ENCODE data around the gene WFDC6.

WFDC6 gene

DNA sequence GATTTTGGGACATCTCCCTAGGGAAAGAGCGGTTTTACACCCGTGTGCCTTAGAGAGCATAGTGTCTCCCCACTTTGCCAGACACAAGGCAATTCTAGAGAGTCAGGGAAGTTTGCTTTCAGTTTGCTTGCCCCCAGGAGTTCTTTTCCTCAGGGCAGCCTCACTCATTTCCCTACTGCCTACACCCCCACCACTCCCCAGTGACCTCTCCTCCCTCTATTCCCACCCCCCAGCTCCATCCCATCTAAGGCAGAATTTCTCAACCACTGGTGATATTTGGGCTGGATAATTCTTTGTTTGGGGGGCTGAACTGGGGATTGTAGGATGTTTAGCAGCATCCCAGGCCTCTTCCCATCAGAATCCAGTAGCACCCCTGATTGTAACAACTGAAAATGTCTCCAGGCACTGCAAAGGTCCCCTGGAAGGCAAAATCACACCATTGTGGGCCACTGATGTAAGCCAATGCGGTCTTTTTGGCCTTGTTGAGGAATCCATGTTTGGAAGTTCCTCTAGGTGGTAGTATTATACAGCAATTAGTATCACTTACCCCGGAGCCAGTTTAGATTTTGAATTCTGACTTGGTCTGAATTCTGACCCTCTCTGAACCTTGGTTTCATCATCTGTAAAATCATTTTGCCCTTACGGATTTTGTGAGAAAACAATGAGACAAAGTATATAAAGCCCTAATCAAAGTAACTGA is 6.6 kb upstream of the WFDC6 start:
- TF ChIP-seq, protein P1, sequence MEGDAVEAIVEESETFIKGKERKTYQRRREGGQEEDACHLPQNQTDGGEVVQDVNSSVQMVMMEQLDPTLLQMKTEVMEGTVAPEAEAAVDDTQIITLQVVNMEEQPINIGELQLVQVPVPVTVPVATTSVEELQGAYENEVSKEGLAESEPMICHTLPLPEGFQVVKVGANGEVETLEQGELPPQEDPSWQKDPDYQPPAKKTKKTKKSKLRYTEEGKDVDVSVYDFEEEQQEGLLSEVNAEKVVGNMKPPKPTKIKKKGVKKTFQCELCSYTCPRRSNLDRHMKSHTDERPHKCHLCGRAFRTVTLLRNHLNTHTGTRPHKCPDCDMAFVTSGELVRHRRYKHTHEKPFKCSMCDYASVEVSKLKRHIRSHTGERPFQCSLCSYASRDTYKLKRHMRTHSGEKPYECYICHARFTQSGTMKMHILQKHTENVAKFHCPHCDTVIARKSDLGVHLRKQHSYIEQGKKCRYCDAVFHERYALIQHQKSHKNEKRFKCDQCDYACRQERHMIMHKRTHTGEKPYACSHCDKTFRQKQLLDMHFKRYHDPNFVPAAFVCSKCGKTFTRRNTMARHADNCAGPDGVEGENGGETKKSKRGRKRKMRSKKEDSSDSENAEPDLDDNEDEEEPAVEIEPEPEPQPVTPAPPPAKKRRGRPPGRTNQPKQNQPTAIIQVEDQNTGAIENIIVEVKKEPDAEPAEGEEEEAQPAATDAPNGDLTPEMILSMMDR (IDR thresholded peaks at IDR 0.05; ENCODE audit: low read depth, low read length, poor library complexity, severe bottlenecking), result peak; percentile 18
- TF ChIP-seq EZH2phosphoT487 (IDR thresholded peaks at IDR 0.05; ENCODE audit: borderline replicate concordance, low read length), result no peak
- no peaks in the 10 kb centered on the region for H3K9me2 ChIP-seq (replicated peaks; ENCODE audit: control insufficient read depth, low read length)
- no peak overlapping the region for H3K4me2 ChIP-seq (ENCODE audit: low read length)
- H4K20me1 ChIP-seq (ENCODE audit: control insufficient read depth, insufficient read depth, low read depth, low read length), result no peaks in the 10 kb centered on the region
- no peaks in the 10 kb centered on the region for H3K79me2 ChIP-seq (ENCODE audit: control insufficient read depth, low read length)
- no peak overlapping the region for H3K27ac ChIP-seq (ENCODE audit: low read depth, low read length)
- peaks cover 22% of the 10 kb centered on the region for H3K27me3 ChIP-seq (ENCODE audit: control insufficient read depth, low read length)
- no peaks in the 10 kb centered on the region for H3F3A ChIP-seq (ENCODE audit: control insufficient read depth, insufficient read depth)
- H3K9me3 ChIP-seq (ENCODE audit: control insufficient read depth, insufficient read depth, low read length), result no peaks in the 10 kb centered on the region
- H3K4me1 ChIP-seq (ENCODE audit: control insufficient read depth, low read length), result no peaks in the 10 kb centered on the region
- H3K36me3 ChIP-seq (ENCODE audit: control insufficient read depth, low read length), result no peaks in the 10 kb centered on the region
- H3K4me3 ChIP-seq (ENCODE audit: low read length), result no peak overlapping the region

DNA sequence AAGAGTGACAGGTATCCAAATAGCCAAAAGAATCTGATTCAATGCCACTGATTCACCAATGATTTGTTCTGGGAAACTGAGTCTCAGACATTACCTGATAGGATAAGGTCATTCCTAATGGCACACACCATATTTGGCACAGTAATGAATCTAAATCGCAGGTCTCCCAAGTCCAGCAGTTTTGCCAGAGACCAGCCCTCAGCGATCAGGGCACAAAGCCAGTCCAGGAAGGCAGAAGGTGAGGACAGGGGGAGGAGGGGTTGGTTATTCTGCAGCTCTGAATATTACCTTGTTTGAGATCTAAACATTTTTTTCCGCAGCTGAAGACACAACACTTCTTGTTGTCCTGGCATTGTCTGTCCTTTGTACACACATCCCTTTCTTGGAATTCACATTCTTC is 6.1 kb upstream of the WFDC6 start:
- no peaks in the 10 kb centered on the region for H3K36me3 ChIP-seq (ENCODE audit: control insufficient read depth, low read length)
- TF ChIP-seq EZH2phosphoT487 (IDR thresholded peaks at IDR 0.05; ENCODE audit: borderline replicate concordance, low read length), result no peak
- TF ChIP-seq, protein P1 (IDR thresholded peaks at IDR 0.05; ENCODE audit: low read depth, low read length, poor library complexity, severe bottlenecking), result no peak
- H3K9me3 ChIP-seq (ENCODE audit: control insufficient read depth, insufficient read depth, low read length), result no peaks in the 10 kb centered on the region
- peaks cover 22% of the 10 kb centered on the region for H3K27me3 ChIP-seq (ENCODE audit: control insufficient read depth, low read length)
- no peaks in the 10 kb centered on the region for H3K4me1 ChIP-seq (ENCODE audit: control insufficient read depth, low read length)
- no peaks in the 10 kb centered on the region for H3K79me2 ChIP-seq (ENCODE audit: control insufficient read depth, low read length)
- H3K9me2 ChIP-seq (replicated peaks; ENCODE audit: control insufficient read depth, low read length), result no peaks in the 10 kb centered on the region
- no peaks in the 10 kb centered on the region for H3F3A ChIP-seq (ENCODE audit: control insufficient read depth, insufficient read depth)
- no peak overlapping the region for H3K27ac ChIP-seq (ENCODE audit: low read depth, low read length)
- no peaks in the 10 kb centered on the region for H4K20me1 ChIP-seq (ENCODE audit: control insufficient read depth, insufficient read depth, low read depth, low read length)
- H3K4me2 ChIP-seq (ENCODE audit: low read length), result no peak overlapping the region
- H3K4me3 ChIP-seq (ENCODE audit: low read length), result no peak overlapping the region

DNA sequence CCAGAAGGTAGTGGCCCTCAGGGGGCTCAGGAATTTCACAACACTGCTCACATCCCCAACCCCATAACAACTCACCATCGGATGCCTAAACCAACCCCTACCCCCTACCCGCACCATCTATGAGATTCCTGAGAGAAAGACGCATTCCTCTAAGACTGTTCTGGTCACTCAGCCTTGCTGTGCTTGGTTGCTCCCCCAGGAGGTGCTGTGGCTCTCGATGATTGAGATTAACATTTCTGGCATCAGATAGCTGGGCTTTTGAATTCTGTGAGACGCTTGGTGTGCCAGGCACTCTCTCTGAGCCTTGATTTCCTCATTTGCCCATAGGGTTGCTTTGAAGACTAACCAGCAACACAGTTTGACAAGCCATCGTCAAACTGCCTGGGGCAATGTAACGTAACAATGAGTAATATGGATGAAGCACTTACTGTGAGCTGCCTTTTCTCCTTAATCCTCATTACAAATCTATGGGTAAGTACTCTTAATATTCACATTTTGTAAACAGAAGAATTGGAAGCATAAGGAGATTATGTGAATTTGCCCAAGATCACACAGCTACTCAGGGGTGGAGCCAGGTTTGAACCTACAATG is 978 bp downstream of the WFDC6 start:
- peaks cover 10% of the 10 kb centered on the region for H3K27me3 ChIP-seq (ENCODE audit: control insufficient read depth, low read length)
- no peaks in the 10 kb centered on the region for H3K79me2 ChIP-seq (ENCODE audit: control insufficient read depth, low read length)
- no peak overlapping the region for H3K27ac ChIP-seq (ENCODE audit: low read depth, low read length)
- no peaks in the 10 kb centered on the region for H3K4me1 ChIP-seq (ENCODE audit: control insufficient read depth, low read length)
- no peaks in the 10 kb centered on the region for H4K20me1 ChIP-seq (ENCODE audit: control insufficient read depth, insufficient read depth, low read depth, low read length)
- no peaks in the 10 kb centered on the region for H3K9me2 ChIP-seq (replicated peaks; ENCODE audit: control insufficient read depth, low read length)
- no peaks in the 10 kb centered on the region for H3F3A ChIP-seq (ENCODE audit: control insufficient read depth, insufficient read depth)
- no peak overlapping the region for H3K4me2 ChIP-seq (ENCODE audit: low read length)
- H3K4me3 ChIP-seq (ENCODE audit: low read length), result no peak overlapping the region
- no peaks in the 10 kb centered on the region for H3K9me3 ChIP-seq (ENCODE audit: control insufficient read depth, insufficient read depth, low read length)
- TF ChIP-seq, protein P1 (IDR thresholded peaks at IDR 0.05; ENCODE audit: low read depth, low read length, poor library complexity, severe bottlenecking), result peak; percentile 12
- no peak for TF ChIP-seq EZH2phosphoT487 (IDR thresholded peaks at IDR 0.05; ENCODE audit: borderline replicate concordance, low read length)
- no peaks in the 10 kb centered on the region for H3K36me3 ChIP-seq (ENCODE audit: control insufficient read depth, low read length)

Data from DOHH2 (cell line).